GM18519 (cell line): ENCODE results near the gene LGALS14.

Experiments
- ATAC-seq: cut with Tn5 transposase; IDR thresholded peaks from one replicate; pipeline ENCODE4 v1.9.1; 2021; ENCODE audit warnings: mild to moderate bottlenecking, moderate library complexity; ENCODE audit not compliant: unreplicated experiment, low FRiP score

Gene LGALS14

GRCh38 chr19:39740395-39740794, 36.1 kb downstream of the LGALS14 start:
- no peak for ATAC-seq

GRCh38 chr19:39745643-39746042, 41.4 kb downstream of the LGALS14 start:
- no peak for ATAC-seq

GRCh38 chr19:39746836-39747529, 42.7 kb downstream of the LGALS14 start:
- no peak for ATAC-seq

GRCh38 chr19:39749981-39750380, 45.7 kb downstream of the LGALS14 start:
- no peak for ATAC-seq

GRCh38 chr19:39752390-39752789, 48.1 kb downstream of the LGALS14 start:
- ATAC-seq: no peak

- no peak for ATAC-seq
These were observed 48.5 kb downstream of the LGALS14 start for GRCh38 chr19:39752795-39753194.

- ATAC-seq: no peak
These were observed 50.3 kb downstream of the LGALS14 start for GRCh38 chr19:39754544-39754943.

GRCh38 chr19:39754971-39755370, 50.7 kb downstream of the LGALS14 start:
- no peak for ATAC-seq
